HEK293 (cell line): Measurements from ENCODE around the gene ZNF41.

Experiments
- CTCF ChIA-PET: fragments of 350-600 bp; formaldehyde crosslinking; extraction: SDS; loops from one replicate; lab custom pipeline; 2021; ENCODE audit warnings: antibody characterized with exemption; lab: Yijun Ruan, JAX
- POLR2A ChIA-PET: fragments of 300-600 bp; formaldehyde crosslinking; extraction: SDS; loops from one replicate; lab custom pipeline; 2020; ENCODE audit warnings: antibody characterized with exemption, inconsistent platforms; lab: Yijun Ruan, JAX
- H3K27ac ChIP-seq: fragments of 200-500 bp; sonication (Bioruptor generic); 2 replicates; pipeline ENCODE4 v1.5.1; 2014; ENCODE audit warnings: low read depth, low read length, control low read depth, inconsistent platforms; ENCODE audit errors: extremely low read depth
- H3K36me3 ChIP-seq, 2 experiments: fragments of 200-500 bp in 1 of 2; sonication (Bioruptor generic) in 1 of 2; 1 replicate in 1 of 2; 2 replicates in 1 of 2; pipeline ENCODE4 v1.5.1; 2014 to 2017; ENCODE audit warnings: inconsistent platforms in 2 of 2, low read length in 2 of 2; ENCODE audit not compliant: control insufficient read depth in 2 of 2, insufficient read depth in 1 of 2
- H3K4me1 ChIP-seq: fragments of 200-500 bp; sonication (Bioruptor generic); 2 replicates; pipeline ENCODE4 v1.5.1; 2014; ENCODE audit warnings: mild to moderate bottlenecking, low read length, inconsistent platforms; ENCODE audit not compliant: control insufficient read depth, insufficient read depth
- H3K4me3 ChIP-seq: 2 replicates; pipeline ENCODE4 v1.5.1; 2011; ENCODE audit warnings: low read depth, mild to moderate bottlenecking, control low read depth, low read length, moderate library complexity
- H3K9me3 ChIP-seq: fragments of 200-500 bp; sonication (Bioruptor generic); 2 replicates; pipeline ENCODE4 v1.5.1; 2014; ENCODE audit warnings: low read depth, low read length, inconsistent platforms; ENCODE audit not compliant: control insufficient read depth, insufficient read depth
- HOXA7 ChIP-seq: sonication (generic); formaldehyde crosslinking; IDR thresholded peaks from 2 replicates; pipeline ENCODE4 v1.8.1; 2022; ENCODE audit warnings: missing genetic modification reagents, borderline replicate concordance
- HOXC10 ChIP-seq: sonication (generic); formaldehyde crosslinking; IDR thresholded peaks from 2 replicates; pipeline ENCODE4 v1.8.1; 2023; ENCODE audit warnings: mild to moderate bottlenecking, missing genetic modification reagents
- KLF7 ChIP-seq: fragments of 450-650 bp; formaldehyde crosslinking; IDR thresholded peaks from 2 replicates; pipeline ENCODE4 v1.5.1; 2016; ENCODE audit warnings: missing biosample characterization, missing genetic modification characterization, borderline replicate concordance
- KLF8 ChIP-seq: fragments of 450-650 bp; formaldehyde crosslinking; IDR thresholded peaks from 2 replicates; pipeline ENCODE4 v1.5.1; 2016; ENCODE audit warnings: missing biosample characterization, missing genetic modification characterization
- SP2 ChIP-seq: fragments of 450-650 bp; formaldehyde crosslinking; IDR thresholded peaks from 2 replicates; pipeline ENCODE4 v1.5.1; 2016; ENCODE audit warnings: missing biosample characterization, missing genetic modification characterization
- TRIM28 ChIP-seq: IDR thresholded peaks from 2 replicates; pipeline ENCODE4 v1.6.1; 2011; ENCODE audit warnings: low read length, control low read depth, borderline replicate concordance
- ZBTB11 ChIP-seq: fragments of 450-650 bp; formaldehyde crosslinking; conservative IDR thresholded peaks from 2 replicates; pipeline ENCODE4 v1.5.1; 2016; ENCODE audit warnings: low read depth, missing biosample characterization, missing genetic modification characterization
- ZBTB6 ChIP-seq: fragments of 450-650 bp; formaldehyde crosslinking; IDR thresholded peaks from 2 replicates; pipeline ENCODE4 v1.5.1; 2017; ENCODE audit warnings: missing biosample characterization, missing genetic modification characterization
- ZFP41 ChIP-seq: fragments of 450-650 bp; formaldehyde crosslinking; IDR thresholded peaks from 2 replicates; pipeline ENCODE4 v1.5.1; 2016; ENCODE audit warnings: missing biosample characterization, missing genetic modification characterization, borderline replicate concordance
- ZNF114 ChIP-seq: fragments of 450-650 bp; formaldehyde crosslinking; IDR thresholded peaks from 2 replicates; pipeline ENCODE4 v1.5.0; 2017; ENCODE audit warnings: missing biosample characterization, missing genetic modification characterization
- ZNF146 ChIP-seq: fragments of 450-650 bp; formaldehyde crosslinking; IDR thresholded peaks from 2 replicates; pipeline ENCODE4 v1.5.1; 2016; ENCODE audit warnings: missing biosample characterization, missing genetic modification characterization
- ZNF175 ChIP-seq: fragments of 450-650 bp; formaldehyde crosslinking; IDR thresholded peaks from 2 replicates; pipeline ENCODE4 v1.5.1; 2016; ENCODE audit warnings: missing biosample characterization, missing genetic modification characterization
- ZNF211 ChIP-seq: fragments of 450-650 bp; formaldehyde crosslinking; IDR thresholded peaks from 2 replicates; pipeline ENCODE4 v1.5.1; 2016; ENCODE audit warnings: low read depth, missing biosample characterization, missing genetic modification characterization
- ZNF26 ChIP-seq: fragments of 450-650 bp; formaldehyde crosslinking; IDR thresholded peaks from 2 replicates; pipeline ENCODE4 v1.5.1; 2016; ENCODE audit warnings: missing biosample characterization, missing genetic modification characterization
- ZNF280D ChIP-seq: fragments of 450-650 bp; formaldehyde crosslinking; IDR thresholded peaks from 2 replicates; pipeline ENCODE4 v1.5.1; 2016; ENCODE audit warnings: missing biosample characterization, missing genetic modification characterization
- ZNF311 ChIP-seq: fragments of 450-650 bp; formaldehyde crosslinking; IDR thresholded peaks from 2 replicates; pipeline ENCODE4 v1.5.1; 2017; ENCODE audit warnings: missing biosample characterization, missing genetic modification characterization, borderline replicate concordance
- ZNF510 ChIP-seq: fragments of 450-650 bp; formaldehyde crosslinking; IDR thresholded peaks from 2 replicates; pipeline ENCODE4 v1.5.1; 2018; ENCODE audit warnings: mild to moderate bottlenecking, missing genetic modification characterization, missing biosample characterization; ENCODE audit not compliant: insufficient replicate concordance
- ZNF530 ChIP-seq: fragments of 450-650 bp; formaldehyde crosslinking; IDR thresholded peaks from 2 replicates; pipeline ENCODE4 v1.5.1; 2016; ENCODE audit warnings: low read depth, missing biosample characterization, missing genetic modification characterization
- ZNF549 ChIP-seq: fragments of 450-650 bp; IDR thresholded peaks from 2 replicates; pipeline ENCODE4 v1.5.1; 2018; ENCODE audit warnings: missing biosample characterization, missing genetic modification characterization, mild to moderate bottlenecking, inconsistent platforms, moderate library complexity
- ZSCAN16 ChIP-seq: fragments of 450-650 bp; formaldehyde crosslinking; IDR thresholded peaks from 2 replicates; pipeline ENCODE4 v1.5.1; 2016; ENCODE audit warnings: missing biosample characterization, missing genetic modification characterization
- ZSCAN5A ChIP-seq: fragments of 450-650 bp; formaldehyde crosslinking; IDR thresholded peaks from 2 replicates; pipeline ENCODE4 v1.5.1; 2016; ENCODE audit warnings: missing biosample characterization, missing genetic modification characterization

ZNF41 gene

GRCh38 chrX:47518144-47518543 is 35.1 kb upstream of the ZNF41 start:
- H3K4me3 ChIP-seq, result no peak overlapping the region
- POLR2A ChIA-PET, result no interaction called here
- H3K9me3 ChIP-seq, result no peaks in the 10 kb centered on the region
- no peaks in the 10 kb centered on the region for H3K36me3 ChIP-seq
- H3K4me1 ChIP-seq, result no peaks in the 10 kb centered on the region; the same call in 1 of the 2 replicates
- no peak overlapping the region for H3K27ac ChIP-seq
- CTCF ChIA-PET, result interaction anchor here (1.3 to 1.7 kb wide), 2 partner anchors 17 to 21 kb away, joined by 5 to 6 read pairs; no protein-coding TSS in a partner anchor
- no peak for TF ChIP-seq SP2 (tag by site-specific recombination)
- TF ChIP-seq ZNF211 (tag by site-specific recombination), result no peak
- TF ChIP-seq ZNF510, result no peak
- TF ChIP-seq ZNF549 (tag by site-specific recombination), result no peak
- TF ChIP-seq ZNF311 (tag by site-specific recombination), result no peak

GRCh38 chrX:47515941-47516665 is 33.1 kb upstream of the ZNF41 start:
- CTCF ChIA-PET, result interaction anchor here (0.6 to 2.7 kb wide), 5 partner anchors 8 to 132 kb away, joined by 3 to 6 read pairs (median 4); no protein-coding TSS in a partner anchor
- Histone ChIP-seq H3K27ac (no peak overlapping the region), H3K9me3 (no peaks in the 10 kb centered on the region), H3K4me3 (no peak overlapping the region), H3K4me1 (no peaks in the 10 kb centered on the region; the same call in 1 of the 2 replicates), H3K36me3 (no peaks in the 10 kb centered on the region)
- no peak for TF ChIP-seq ZNF530 (tag by site-specific recombination)
- no peak for TF ChIP-seq ZFP41 (tag by site-specific recombination)
- TF ChIP-seq TRIM28, result no peak
- no peak for TF ChIP-seq ZNF175
- no peak for TF ChIP-seq KLF8
- no peak for TF ChIP-seq ZSCAN5A (tag by site-specific recombination)
- TF ChIP-seq ZNF26 (tag by site-specific recombination), result no peak
- TF ChIP-seq ZBTB6 (tag by site-specific recombination), result no peak
- no peak for TF ChIP-seq HOXA7 (CRISPR knock-in tag)
- no peak for TF ChIP-seq HOXC10 (CRISPR knock-in tag)
- TF ChIP-seq ZNF280D, result no peak
- TF ChIP-seq ZBTB11 (tag by site-specific recombination), result no peak
- no peak for TF ChIP-seq KLF7 (tag by site-specific recombination)
- TF ChIP-seq ZSCAN16 (tag by site-specific recombination), result no peak
- TF ChIP-seq ZNF114 (tag by site-specific recombination), result no peak
- TF ChIP-seq ZNF146 (tag by site-specific recombination), result no peak
- POLR2A ChIA-PET, result no interaction called here
